PC-3 (cell line): ENCODE results near the gene CC2D2A. TPM values are rescaled to one million over a fixed set of nuclear protein-coding genes. Genes with fewer than 3 reads are reported as not detected.

Experiments used
- ATAC-seq: fragments of 200-7000 bp; cut with Tn5 transposase; 2 replicates; pipeline ENCODE4 v1.9.1; 2020; ENCODE audit warnings: mild to moderate bottlenecking, moderate library complexity
- BruUV-seq: library from RNA; stranded (reverse); fragments of 400-500 nt; replicated peaks from 2 replicates; lab custom pipeline; 2021; lab: Mats Ljungman, UMichigan
- CTCF ChIA-PET: fragments of 300-600 bp; sonication (Branson Sonifier 250); formaldehyde crosslinking; loops from one replicate; lab custom pipeline; 2022; ENCODE audit warnings: antibody characterized with exemption; lab: Charles Lee
- POLR2A ChIA-PET: fragments of 300-600 bp; sonication (Branson Sonifier 250); formaldehyde crosslinking; loops from one replicate; lab custom pipeline; 2022; ENCODE audit warnings: antibody characterized with exemption; ENCODE audit not compliant: unreplicated experiment; lab: Charles Lee
- DNase-seq: peaks from one replicate; pipeline ENCODE4 v3.0.0-alpha.2; 2015
- H2AFZ ChIP-seq: fragments of 300-600 bp; sonication (generic); 2 replicates; pipeline ENCODE4 v1.6.0; 2016; ENCODE audit warnings: antibody characterized with exemption, low read length
- H3F3A ChIP-seq: fragments of 300-600 bp; sonication (generic); one replicate; pipeline ENCODE4 v1.6.0; 2017; ENCODE audit warnings: antibody characterized with exemption, low read length, control low read depth, mild to moderate bottlenecking; ENCODE audit not compliant: unreplicated experiment
- H3K27ac ChIP-seq: fragments of 300-600 bp; sonication (generic); 2 replicates; pipeline ENCODE4 v1.5.1; 2016; ENCODE audit warnings: mild to moderate bottlenecking, low read length
- H3K27me3 ChIP-seq: fragments of 300-600 bp; sonication (generic); 2 replicates; pipeline ENCODE4 v1.6.1; 2016; ENCODE audit warnings: low read length, mixed read lengths
- H3K36me3 ChIP-seq: fragments of 300-600 bp; sonication (generic); 2 replicates; pipeline ENCODE4 v1.6.1; 2016; ENCODE audit warnings: low read depth, mixed run types, low read length, mixed read lengths
- H3K4me1 ChIP-seq: fragments of 300-600 bp; sonication (generic); 2 replicates; pipeline ENCODE4 v1.5.1; 2016; ENCODE audit warnings: low read length; ENCODE audit not compliant: insufficient read depth
- H3K4me2 ChIP-seq: fragments of 300-600 bp; sonication (generic); 2 replicates; pipeline ENCODE4 v1.6.0; 2016; ENCODE audit warnings: low read length
- H3K4me3 ChIP-seq: fragments of 300-600 bp; sonication (generic); 2 replicates; pipeline ENCODE4 v1.5.1; 2016; ENCODE audit warnings: mild to moderate bottlenecking, low read length, mixed read lengths
- H3K79me2 ChIP-seq: fragments of 300-600 bp; sonication (generic); 2 replicates; pipeline ENCODE4 v1.6.1; 2017; ENCODE audit warnings: low read length, mixed read lengths
- H3K9ac ChIP-seq: fragments of 300-600 bp; sonication (generic); 2 replicates; pipeline ENCODE4 v1.6.0; 2016; ENCODE audit warnings: mild to moderate bottlenecking, low read length
- H3K9me2 ChIP-seq: fragments of 300-600 bp; sonication (generic); replicated peaks from 2 replicates; pipeline ENCODE4 v1.6.1; 2016; ENCODE audit warnings: mixed run types, low read length, mixed read lengths
- H3K9me3 ChIP-seq: fragments of 300-600 bp; sonication (generic); 2 replicates; pipeline ENCODE4 v1.6.1; 2016; ENCODE audit warnings: low read length, mixed read lengths
- H4K20me1 ChIP-seq: fragments of 300-600 bp; sonication (generic); 2 replicates; pipeline ENCODE4 v1.6.1; 2016; ENCODE audit warnings: low read length, mixed read lengths
- CTCF ChIP-seq: fragments of 300-600 bp; sonication (generic); conservative IDR thresholded peaks from 2 replicates; pipeline ENCODE4 v1.5.1; 2017; ENCODE audit warnings: antibody characterized with exemption, low read depth, mild to moderate bottlenecking, low read length
- EZH2 ChIP-seq: fragments of 300-600 bp; sonication (generic); IDR thresholded peaks from one replicate; pipeline ENCODE4 v1.6.1; 2017; ENCODE audit warnings: antibody characterized with exemption, mild to moderate bottlenecking, low read length; ENCODE audit not compliant: unreplicated experiment
- EZH2phosphoT487 ChIP-seq: fragments of 300-600 bp; sonication (generic); IDR thresholded peaks from 2 replicates; pipeline ENCODE4 v1.6.1; 2018; ENCODE audit warnings: mild to moderate bottlenecking, antibody characterized with exemption, low read length, borderline replicate concordance
- intact Hi-C: fragments of 100-400 bp; cut with micrococcal nuclease; formaldehyde crosslinking; loops from 2 replicates; pipeline ENCODE4 v1.9.0; 2023
- total RNA-seq: library from RNA; depleted of rRNA; stranded (reverse); fragments of >200 nt; gene quantifications from 2 replicates; pipeline ENCODE4 v1.2.3, GENCODE V29; 2014

CC2D2A gene
- total RNA-seq, 1 experiment from 2014 or later, result 13.4 TPM

GRCh38 chr4:15488136-15488535 is 18.5 kb downstream of the CC2D2A start:
- intact Hi-C loops, result no loop called here
- H3K36me3 ChIP-seq, result peaks cover 3% of the 10 kb centered on the region; the same call in 1 of the 2 replicates
- H3K9me3 ChIP-seq, result no peaks in the 10 kb centered on the region
- no peaks in the 10 kb centered on the region for H4K20me1 ChIP-seq
- no peak overlapping the region for H3K9ac ChIP-seq
- no peaks in the 10 kb centered on the region for H3K79me2 ChIP-seq
- TF ChIP-seq EZH2 (no peak), CTCF (no peak), EZH2phosphoT487 (no peak)
- no peaks in the 10 kb centered on the region for H3F3A ChIP-seq
- POLR2A ChIA-PET, result no interaction called here
- BruUV-seq, result no TSS peak
- ATAC-seq, result no peak
- H3K27me3 ChIP-seq, result no peaks in the 10 kb centered on the region
- no peaks in the 10 kb centered on the region for H3K4me1 ChIP-seq
- no peak for DNase-seq
- no peaks in the 10 kb centered on the region for H3K9me2 ChIP-seq
- no peak overlapping the region for H2AFZ ChIP-seq
- H3K4me3 ChIP-seq, result no peak overlapping the region
- no peak overlapping the region for H3K27ac ChIP-seq
- H3K4me2 ChIP-seq, result no peak overlapping the region
- CTCF ChIA-PET, result no interaction called here

GRCh38 chr4:15488658-15489470 is 19.2 kb downstream of the CC2D2A start:
- H3K9me2 ChIP-seq, result no peaks in the 10 kb centered on the region
- ATAC-seq (no peak), DNase-seq (no peak)
- no peaks in the 10 kb centered on the region for H3K9me3 ChIP-seq
- H3K27ac ChIP-seq, result no peak overlapping the region
- H3K4me2 ChIP-seq, result no peak overlapping the region
- no peaks in the 10 kb centered on the region for H3F3A ChIP-seq
- no peaks in the 10 kb centered on the region for H3K27me3 ChIP-seq
- no TSS peak for BruUV-seq
- H2AFZ ChIP-seq, result no peak overlapping the region
- H3K79me2 ChIP-seq, result no peaks in the 10 kb centered on the region
- no peaks in the 10 kb centered on the region for H4K20me1 ChIP-seq
- intact Hi-C loops, result no loop called here
- no peaks in the 10 kb centered on the region for H3K4me1 ChIP-seq
- no peak overlapping the region for H3K9ac ChIP-seq
- H3K36me3 ChIP-seq, result peaks cover 3% of the 10 kb centered on the region; the same call in 1 of the 2 replicates
- TF ChIP-seq EZH2, result no peak
- no peak for TF ChIP-seq EZH2phosphoT487
- no peak for TF ChIP-seq CTCF
- H3K4me3 ChIP-seq, result no peak overlapping the region
- CTCF ChIA-PET, result no interaction called here
- POLR2A ChIA-PET, result no interaction called here

- Histone ChIP-seq H2AFZ (no peak overlapping the region), H3K9ac (no peak overlapping the region), H3F3A (no peaks in the 10 kb centered on the region), H4K20me1 (no peaks in the 10 kb centered on the region), H3K4me3 (no peak overlapping the region), H3K4me1 (no peaks in the 10 kb centered on the region), H3K4me2 (no peak overlapping the region), H3K36me3 (peaks cover 3% of the 10 kb centered on the region; the same call in 1 of the 2 replicates), H3K79me2 (no peaks in the 10 kb centered on the region), H3K27me3 (no peaks in the 10 kb centered on the region), H3K27ac (no peak overlapping the region), H3K9me3 (no peaks in the 10 kb centered on the region), H3K9me2 (no peaks in the 10 kb centered on the region)
- no peak for ATAC-seq
- TF ChIP-seq EZH2phosphoT487 (no peak), CTCF (no peak), EZH2 (no peak)
- intact Hi-C loops, result no loop called here
- POLR2A ChIA-PET, result no interaction called here
- no peak for DNase-seq
- no TSS peak for BruUV-seq
- CTCF ChIA-PET, result no interaction called here
Observed at GRCh38 chr4:15489551-15489950, 19.9 kb downstream of the CC2D2A start.
